NCI-H2107 (cell line): ENCODE results near the gene VASN.

Experiments
- DNase-seq: peaks from one replicate; lab custom pipeline; 2025; lab: John Stamatoyannopoulos, UW

Gene VASN

GRCh38 chr16:4354512-4355409 is 16.9 kb upstream of the VASN start:
- no peak for DNase-seq

GRCh38 chr16:4356820-4357219 is 14.8 kb upstream of the VASN start:
- DNase-seq = no peak

GRCh38 chr16:4358236-4358635 is 13.4 kb upstream of the VASN start:
- no peak for DNase-seq

GRCh38 chr16:4358831-4359561 is 12.7 kb upstream of the VASN start:
- no peak for DNase-seq

- no peak for DNase-seq
Observed at GRCh38 chr16:4359914-4360313, 11.7 kb upstream of the VASN start.

- no peak for DNase-seq
Observed at GRCh38 chr16:4360538-4361021, 11.1 kb upstream of the VASN start.

- no peak for DNase-seq
Observed at GRCh38 chr16:4361033-4361943, 10.4 kb upstream of the VASN start.

- DNase-seq = no peak
Observed at GRCh38 chr16:4361944-4362311, 9.7 kb upstream of the VASN start.

GRCh38 chr16:4362476-4363135 is 9.0 kb upstream of the VASN start:
- no peak for DNase-seq

GRCh38 chr16:4364196-4365013 is 7.2 kb upstream of the VASN start:
- no peak for DNase-seq

- DNase-seq = no peak
Observed at GRCh38 chr16:4365014-4365406, 6.6 kb upstream of the VASN start.

GRCh38 chr16:4365615-4366014 is 6.0 kb upstream of the VASN start:
- no peak for DNase-seq

- DNase-seq = no peak
Observed at GRCh38 chr16:4366016-4366415, 5.6 kb upstream of the VASN start.

- DNase-seq = no peak
Observed at GRCh38 chr16:4367393-4367856, 4.2 kb upstream of the VASN start.

- DNase-seq = no peak
Observed at GRCh38 chr16:4369007-4369733, 2.5 kb upstream of the VASN start.

GRCh38 chr16:4370151-4370550 is 1.5 kb upstream of the VASN start:
- no peak for DNase-seq

GRCh38 chr16:4370570-4371356 is 885 bp upstream of the VASN start:
- no peak for DNase-seq

GRCh38 chr16:4372001-4372577 is 441 bp downstream of the VASN start:
- DNase-seq = no peak
